OCI-LY1 (cell line): ENCODE results near the gene SUGCT.

Source experiments
- H2AFZ ChIP-seq: fragments of 200-600 bp; sonication (generic), shearing (Covaris generic); 2 replicates; pipeline ENCODE4 v1.6.0; 2014; ENCODE audit warnings: antibody characterized with exemption, mild to moderate bottlenecking, low read length
- H3F3A ChIP-seq: fragments of 200-600 bp; sonication (generic), shearing (Covaris generic); 2 replicates; pipeline ENCODE4 v1.6.0; 2014; ENCODE audit warnings: mild to moderate bottlenecking, antibody characterized with exemption, low read length, moderate library complexity; ENCODE audit not compliant: insufficient read depth
- H3K27ac ChIP-seq: fragments of 200-600 bp; sonication (generic); 2 replicates; pipeline ENCODE4 v1.5.1; 2014; ENCODE audit warnings: low read length, mixed run types, mild to moderate bottlenecking, low read depth; ENCODE audit not compliant: poor library complexity, severe bottlenecking
- H3K27me3 ChIP-seq: fragments of 200-600 bp; sonication (generic); 2 replicates; pipeline ENCODE4 v1.6.0; 2014; ENCODE audit warnings: antibody characterized with exemption, mild to moderate bottlenecking, low read length, moderate library complexity; ENCODE audit not compliant: insufficient read depth
- H3K36me3 ChIP-seq: fragments of 200-600 bp; sonication (generic); 2 replicates; pipeline ENCODE4 v1.6.1; 2014; ENCODE audit warnings: mild to moderate bottlenecking, antibody characterized with exemption, low read length, moderate library complexity, mixed read lengths; ENCODE audit not compliant: insufficient read depth
- H3K4me1 ChIP-seq: fragments of 200-600 bp; sonication (generic); 2 replicates; pipeline ENCODE4 v1.5.1; 2014; ENCODE audit warnings: mild to moderate bottlenecking, low read length, moderate library complexity; ENCODE audit not compliant: insufficient read depth, severe bottlenecking
- H3K4me2 ChIP-seq: fragments of 200-600 bp; sonication (generic), shearing (Covaris generic); 2 replicates; pipeline ENCODE4 v1.6.1; 2014; ENCODE audit warnings: low read length
- H3K4me3 ChIP-seq: fragments of 200-600 bp; sonication (generic); 2 replicates; pipeline ENCODE4 v1.5.1; 2014; ENCODE audit warnings: low read length, low read depth, mild to moderate bottlenecking, mixed read lengths; ENCODE audit not compliant: poor library complexity, severe bottlenecking
- H3K79me2 ChIP-seq: fragments of 200-600 bp; shearing (Covaris generic); 2 replicates; pipeline ENCODE4 v1.6.1; 2016; ENCODE audit warnings: mixed run types, low read length, mixed read lengths; ENCODE audit not compliant: insufficient read depth
- H3K9ac ChIP-seq: fragments of 200-600 bp; sonication (generic), shearing (Covaris generic); 2 replicates; pipeline ENCODE4 v1.6.1; 2014; ENCODE audit warnings: mild to moderate bottlenecking, low read length, mixed read lengths
- H3K9me2 ChIP-seq: fragments of 200-600 bp; sonication (generic), shearing (Covaris generic); 2 replicates; pipeline ENCODE4 v1.6.1; 2014; ENCODE audit warnings: low read depth, mild to moderate bottlenecking, low read length, mixed read lengths
- H3K9me3 ChIP-seq: fragments of 200-600 bp; shearing (Covaris generic); 2 replicates; pipeline ENCODE4 v1.6.1; 2014; ENCODE audit warnings: low read length, mixed read lengths
- H4K20me1 ChIP-seq: fragments of 200-600 bp; sonication (generic), shearing (Covaris generic); 2 replicates; pipeline ENCODE4 v1.6.0; 2016; ENCODE audit warnings: mild to moderate bottlenecking, low read length; ENCODE audit not compliant: insufficient read depth
- CTCF ChIP-seq: fragments of 200-600 bp; sonication (generic), shearing (Covaris generic); IDR thresholded peaks from 2 replicates; pipeline ENCODE4 v1.5.1; 2017; ENCODE audit warnings: mild to moderate bottlenecking, antibody characterized with exemption, low read length, moderate library complexity, mixed read lengths
- EZH2 ChIP-seq: fragments of 200-600 bp; sonication (generic), shearing (Covaris generic); IDR thresholded peaks from 2 replicates; pipeline ENCODE4 v1.8.0; 2017; ENCODE audit warnings: borderline replicate concordance, mixed run types, mild to moderate bottlenecking, antibody characterized with exemption, low read length, moderate library complexity, mixed read lengths

Gene SUGCT

DNA sequence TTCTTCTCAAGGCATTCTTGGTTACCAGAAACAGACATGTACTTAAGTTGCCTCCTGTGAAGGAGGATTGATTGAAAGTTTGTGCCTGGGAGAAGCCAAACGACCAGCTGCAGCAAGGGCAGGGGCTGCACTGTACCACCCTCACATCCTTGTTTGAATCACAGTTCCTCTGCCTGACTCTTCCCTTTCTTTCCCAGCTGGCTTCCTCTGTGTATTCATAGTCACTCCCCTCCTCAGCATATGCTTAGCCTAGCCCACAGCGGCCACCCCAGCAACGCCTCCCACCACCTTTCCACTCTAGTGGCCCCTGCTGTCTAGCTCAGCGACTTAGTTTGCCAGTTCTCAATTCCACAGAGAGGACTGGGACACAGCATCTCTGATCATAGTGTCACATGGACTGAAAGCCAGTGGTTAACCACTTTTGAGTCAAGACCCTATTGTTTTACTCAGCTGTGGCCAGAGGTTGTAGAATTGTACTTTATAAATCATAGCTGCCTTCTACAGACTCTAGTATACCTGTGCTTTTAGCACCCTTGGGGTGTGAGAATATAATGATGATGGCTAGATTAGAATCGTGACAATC lies 643.0 kb downstream of the SUGCT start:
- Histone ChIP-seq H3K9me3 (no peaks in the 10 kb centered on the region), H3K79me2 (no peaks in the 10 kb centered on the region), H3K4me2 (no peak overlapping the region), H3K9ac (no peak overlapping the region), H3K27me3 (no peaks in the 10 kb centered on the region), H3K9me2 (no peaks in the 10 kb centered on the region), H3K4me1 (no peaks in the 10 kb centered on the region), H3K4me3 (no peak overlapping the region), H3F3A (no peaks in the 10 kb centered on the region), H3K27ac (no peak overlapping the region), H4K20me1 (no peaks in the 10 kb centered on the region), H3K36me3 (no peaks in the 10 kb centered on the region), H2AFZ (no peak overlapping the region)
- TF ChIP-seq CTCF (no peak), EZH2 (no peak)

GRCh38 chr7:40780460-40780859 lies 645.7 kb downstream of the SUGCT start:
- no peak overlapping the region for H3K4me2 ChIP-seq
- H3K4me3 ChIP-seq, result no peak overlapping the region
- H3F3A ChIP-seq, result no peaks in the 10 kb centered on the region
- no peak overlapping the region for H3K27ac ChIP-seq
- no peaks in the 10 kb centered on the region for H4K20me1 ChIP-seq
- no peak overlapping the region for H3K9ac ChIP-seq
- no peaks in the 10 kb centered on the region for H3K27me3 ChIP-seq
- no peak overlapping the region for H2AFZ ChIP-seq
- H3K9me2 ChIP-seq, result no peaks in the 10 kb centered on the region
- no peaks in the 10 kb centered on the region for H3K4me1 ChIP-seq
- no peaks in the 10 kb centered on the region for H3K9me3 ChIP-seq
- TF ChIP-seq CTCF (no peak), EZH2 (no peak)
- no peaks in the 10 kb centered on the region for H3K36me3 ChIP-seq
- H3K79me2 ChIP-seq, result no peaks in the 10 kb centered on the region

- Histone ChIP-seq H3K4me2 (no peak overlapping the region), H3K9me3 (no peaks in the 10 kb centered on the region), H3K4me1 (no peaks in the 10 kb centered on the region), H3K4me3 (no peak overlapping the region), H3K36me3 (no peaks in the 10 kb centered on the region), H3K9me2 (no peaks in the 10 kb centered on the region), H3F3A (no peaks in the 10 kb centered on the region), H3K9ac (no peak overlapping the region), H3K27ac (no peak overlapping the region), H2AFZ (no peak overlapping the region), H3K79me2 (no peaks in the 10 kb centered on the region), H3K27me3 (no peaks in the 10 kb centered on the region), H4K20me1 (no peaks in the 10 kb centered on the region)
- no peak for TF ChIP-seq EZH2
These were observed 648.0 kb downstream of the SUGCT start for GRCh38 chr7:40782836-40783235.

DNA sequence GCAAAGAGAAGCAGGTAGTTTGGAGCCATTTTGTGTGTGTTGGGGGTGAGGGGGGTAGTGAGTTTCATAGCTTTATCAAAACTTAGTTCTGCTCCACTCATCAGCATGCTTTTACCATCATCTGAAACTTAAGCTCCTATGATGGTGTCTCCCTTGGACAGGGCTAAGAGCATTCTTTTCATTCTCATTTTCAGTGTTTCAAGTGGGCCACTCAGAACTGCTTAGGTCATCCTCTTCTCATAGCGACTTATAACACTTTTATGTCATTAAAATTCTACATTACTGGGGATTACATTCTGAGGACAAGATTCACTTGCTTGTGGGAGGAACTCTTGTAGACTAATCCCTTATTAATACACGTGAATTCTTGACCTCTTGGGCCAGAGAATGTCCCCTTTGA lies 649.4 kb downstream of the SUGCT start:
- H3K4me1 ChIP-seq, result no peaks in the 10 kb centered on the region
- no peaks in the 10 kb centered on the region for H3F3A ChIP-seq
- H3K9ac ChIP-seq, result no peak overlapping the region
- no peak for TF ChIP-seq EZH2
- TF ChIP-seq CTCF, result no peak
- no peaks in the 10 kb centered on the region for H3K79me2 ChIP-seq
- no peaks in the 10 kb centered on the region for H3K9me3 ChIP-seq
- no peak overlapping the region for H3K27ac ChIP-seq
- no peaks in the 10 kb centered on the region for H3K9me2 ChIP-seq
- H3K4me2 ChIP-seq, result no peak overlapping the region
- no peaks in the 10 kb centered on the region for H3K27me3 ChIP-seq
- H2AFZ ChIP-seq, result no peak overlapping the region
- no peaks in the 10 kb centered on the region for H3K36me3 ChIP-seq
- H3K4me3 ChIP-seq, result no peak overlapping the region
- no peaks in the 10 kb centered on the region for H4K20me1 ChIP-seq
